ENCODE results near the gene SETD1A.
"Not testable (repeated sequence)": the region's sequence is repeated elsewhere in the genome, so short reads cannot be mapped to it uniquely, and the experiment has no call there.

Gene SETD1A

DNA sequence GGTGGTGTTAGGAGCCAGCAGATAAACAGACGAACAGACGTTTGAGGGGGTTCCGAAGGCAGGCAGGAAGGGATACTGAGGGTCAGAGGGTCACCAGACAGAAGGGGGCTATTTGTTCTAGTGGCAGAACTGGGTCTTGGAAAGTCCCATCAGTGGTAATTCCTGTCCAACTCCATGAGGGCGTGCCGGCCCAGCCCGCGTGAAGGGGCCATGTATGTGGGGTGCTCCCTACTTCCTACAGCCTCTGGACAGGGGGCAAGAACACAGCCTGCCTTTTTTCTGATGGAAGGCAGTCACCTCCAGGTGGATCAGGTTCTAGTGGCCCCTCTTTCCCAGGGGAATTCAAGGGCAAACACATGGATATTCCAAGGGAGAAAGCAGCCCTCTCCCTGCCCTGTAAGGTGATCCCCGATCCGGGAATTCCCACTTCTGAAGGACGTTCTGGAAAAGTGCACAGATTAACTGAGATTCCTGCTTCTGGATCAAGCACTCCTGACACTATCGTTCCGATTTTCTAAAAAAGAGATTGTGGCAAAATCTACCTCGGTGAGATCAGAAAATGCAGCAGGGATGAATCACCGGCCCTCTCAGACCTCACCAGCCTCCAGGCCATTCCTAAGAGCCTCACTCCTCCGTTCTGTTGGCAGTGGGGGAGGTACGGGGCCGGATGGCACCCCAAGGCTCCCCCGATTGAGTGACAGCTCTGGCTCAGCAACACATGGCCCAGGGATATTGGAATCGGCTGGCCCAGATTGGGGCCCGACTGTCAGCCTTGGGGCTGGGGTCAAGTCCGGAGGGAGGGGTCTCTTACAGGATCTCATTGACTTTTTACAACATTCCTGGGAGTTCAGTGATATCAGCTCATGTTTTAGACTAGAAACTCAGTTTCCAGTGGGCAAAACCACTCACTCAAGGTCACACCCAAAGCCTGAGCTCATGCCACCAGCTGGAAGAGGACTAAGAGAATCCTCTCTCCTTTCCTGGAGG, 40.5 kb downstream of the SETD1A start:
- no peak for DNase-seq (ENCODE audit: low read depth in 2 of 2, low spot score in 1 of 2)

DNA sequence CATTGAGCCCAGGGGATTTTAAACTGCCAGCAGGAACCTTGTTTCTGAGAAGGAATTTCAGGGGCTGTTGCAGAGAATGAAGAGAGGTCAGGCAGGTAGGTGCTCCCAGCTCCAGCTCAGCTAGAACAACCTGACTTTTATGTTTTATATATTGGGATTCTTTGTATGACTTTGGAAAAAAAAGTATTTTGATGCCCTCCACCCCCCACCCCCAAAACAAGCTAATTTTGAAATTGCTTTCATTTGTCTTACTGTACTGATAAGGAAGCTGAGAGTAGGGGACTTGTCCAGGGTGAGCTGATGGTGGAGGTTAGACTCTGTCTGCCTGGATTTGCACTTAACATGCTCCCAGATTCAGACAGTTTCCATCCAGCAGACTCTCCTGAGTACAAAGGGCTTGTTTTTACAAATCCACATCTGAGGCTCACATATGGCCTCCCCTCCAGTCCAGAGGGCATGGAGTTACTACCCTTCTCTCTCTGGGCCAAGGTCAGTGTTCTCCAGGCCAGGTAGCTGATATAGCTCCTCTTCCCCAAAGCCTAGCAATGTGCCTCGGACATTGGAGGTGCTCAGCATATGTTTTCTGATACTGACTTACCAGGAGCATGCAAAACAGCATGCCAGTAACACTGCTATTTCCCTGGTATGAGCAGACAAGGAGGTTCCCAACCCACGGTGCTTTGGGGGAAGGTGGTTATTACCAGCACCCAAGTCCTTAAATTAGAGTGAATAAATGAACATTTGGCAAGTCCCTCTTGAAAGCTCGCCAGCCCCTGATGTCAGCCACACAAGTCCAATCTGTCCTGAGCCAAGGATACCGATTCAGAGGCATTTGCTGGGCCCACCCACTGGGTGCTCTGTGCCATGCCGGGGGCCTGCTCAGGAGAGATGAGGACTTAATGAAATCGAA, 41.6 kb downstream of the SETD1A start:
- DNase-seq (ENCODE audit: low read depth in 2 of 2, low spot score in 1 of 2) = no peak

DNA sequence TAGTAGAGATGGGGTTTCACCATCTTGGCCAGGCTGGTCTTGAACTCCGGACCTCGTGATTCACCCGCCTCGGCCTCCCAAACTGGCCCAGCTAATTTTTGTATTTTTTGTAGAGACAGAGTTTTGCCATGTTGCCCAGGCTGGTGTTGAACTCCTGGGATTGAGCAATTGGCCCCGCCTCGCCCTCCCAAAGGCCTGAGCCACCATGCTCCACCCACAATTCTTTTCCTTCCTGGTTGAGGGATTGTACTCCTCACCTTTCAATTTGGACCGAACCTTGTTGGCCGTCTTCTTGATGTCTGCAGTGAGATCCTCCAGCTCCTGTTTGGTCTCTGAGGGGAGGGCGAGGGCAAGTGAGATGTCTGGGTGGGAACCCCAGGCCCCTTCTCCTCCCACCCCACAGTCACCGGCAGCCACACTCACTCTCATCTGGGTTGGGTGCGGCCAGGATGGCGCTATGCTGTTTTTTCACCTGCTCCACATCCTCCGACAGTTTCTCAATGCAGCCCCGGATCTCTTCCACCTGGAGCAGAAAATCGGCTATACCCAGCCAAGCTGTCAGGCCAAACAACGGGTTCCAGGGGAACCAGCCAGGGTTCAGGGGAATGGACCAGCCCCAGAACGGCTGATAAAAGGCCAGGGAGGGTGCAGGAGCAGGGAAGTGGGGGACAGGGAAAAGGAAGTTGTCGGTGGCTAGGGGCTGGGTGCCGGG, 43.3 kb downstream of the SETD1A start:
- DNase-seq (ENCODE audit: low read depth in 2 of 2, low spot score in 1 of 2) = no peak

DNA sequence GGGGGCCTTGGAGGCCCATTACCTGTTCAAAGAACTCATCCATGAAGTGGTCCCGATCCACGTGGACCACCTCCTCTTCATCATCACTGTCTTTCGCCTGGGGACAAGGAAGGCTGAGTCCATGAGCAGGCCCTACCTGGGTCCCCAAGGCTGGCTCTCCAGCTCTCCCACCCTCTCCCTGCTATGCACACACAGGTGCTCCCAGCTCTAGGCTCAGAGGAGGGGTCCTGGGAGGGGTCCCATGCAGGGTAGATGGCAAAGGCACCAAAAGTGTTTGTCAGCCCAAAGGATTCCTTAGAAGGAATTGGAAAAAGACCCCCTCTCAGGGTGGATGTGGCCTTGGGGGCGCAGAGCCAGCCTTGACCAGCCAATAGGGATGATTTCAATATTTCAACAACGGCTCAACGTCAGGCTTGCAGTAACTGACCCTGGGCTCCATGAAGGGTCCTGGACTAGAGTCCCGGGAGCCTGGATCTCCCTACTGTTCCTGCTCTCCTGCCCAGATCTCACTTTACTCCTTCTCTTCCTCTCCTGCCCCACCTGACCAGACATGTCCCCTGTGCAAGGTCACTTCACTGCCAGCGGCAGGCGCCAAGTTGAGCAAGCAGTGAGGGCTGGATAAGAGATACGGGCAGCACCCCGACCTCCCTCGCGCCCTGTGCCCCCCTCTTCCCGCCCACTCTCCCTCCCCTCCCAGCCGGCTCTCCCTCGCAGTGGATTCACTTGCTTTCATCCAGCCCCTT, 44.1 kb downstream of the SETD1A start:
- no peak for DNase-seq (ENCODE audit: low read depth in 2 of 2, low spot score in 1 of 2)

DNA sequence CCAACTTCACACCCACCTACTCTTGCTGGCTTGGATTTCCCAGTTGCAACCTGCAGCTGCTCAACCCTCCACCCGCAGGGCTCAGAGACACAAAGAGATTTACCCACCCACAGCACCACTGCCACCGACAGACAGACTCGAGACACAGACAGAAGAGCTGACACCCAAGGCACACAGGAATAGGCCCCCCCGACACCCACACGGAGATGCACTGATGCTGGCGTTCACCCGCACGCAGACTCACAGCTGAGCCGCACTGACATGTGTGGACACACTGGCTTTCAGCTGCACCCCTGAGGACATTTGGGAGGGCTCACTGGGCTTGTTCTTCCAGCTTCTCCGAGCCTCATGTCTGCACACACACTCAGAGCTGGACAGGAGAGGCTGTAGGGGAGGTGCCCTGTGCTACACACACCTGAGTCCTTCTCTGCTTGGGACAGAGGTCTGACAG, 44.7 kb downstream of the SETD1A start:
- no peak for DNase-seq (ENCODE audit: low read depth in 2 of 2, low spot score in 1 of 2)

DNA sequence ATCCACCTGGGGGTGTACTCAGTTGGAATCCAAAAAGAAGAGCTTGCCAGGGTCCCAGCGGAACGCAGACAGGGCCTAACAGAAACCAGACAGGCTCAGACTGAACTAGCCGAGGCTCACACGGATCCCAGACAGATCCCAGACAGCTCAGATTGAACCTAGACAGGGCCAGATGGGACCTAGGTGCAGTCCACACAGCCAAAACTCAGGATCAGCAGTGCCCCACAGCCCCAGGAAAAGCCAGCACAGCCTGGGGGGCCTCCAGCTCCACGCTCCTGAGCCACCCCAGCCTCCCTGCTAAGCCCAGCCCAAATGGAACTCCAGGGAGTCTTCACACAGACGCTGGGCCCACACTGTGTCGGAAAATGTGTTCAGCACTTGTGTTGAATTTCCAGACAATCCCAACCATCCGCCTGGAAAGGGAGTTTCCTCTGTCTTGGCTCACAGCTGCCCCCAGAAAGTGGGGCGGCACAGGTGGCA, 45.3 kb downstream of the SETD1A start:
- DNase-seq (ENCODE audit: low read depth in 2 of 2, low spot score in 1 of 2) = no peak

DNA sequence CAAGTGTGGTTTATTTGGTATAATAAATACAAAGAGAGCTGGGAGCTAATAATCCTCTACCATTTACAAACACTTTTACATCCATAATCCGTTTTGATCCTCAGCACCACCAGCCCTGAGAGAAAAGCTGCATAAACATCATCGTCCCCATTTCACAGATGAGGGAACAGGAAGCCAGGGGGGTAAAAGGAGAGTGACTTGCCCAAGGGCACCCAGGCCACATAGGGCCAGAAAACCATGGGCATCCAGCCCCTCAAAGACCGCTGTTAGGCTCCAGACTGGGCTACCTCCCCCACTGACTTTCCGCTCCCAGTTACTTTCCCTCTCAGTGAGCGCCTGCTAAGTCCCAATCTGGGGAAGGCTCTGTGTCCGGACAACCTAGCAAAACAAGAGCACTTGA, 46.2 kb downstream of the SETD1A start:
- DNase-seq (ENCODE audit: low read depth in 2 of 2, low spot score in 1 of 2) = no peak

DNA sequence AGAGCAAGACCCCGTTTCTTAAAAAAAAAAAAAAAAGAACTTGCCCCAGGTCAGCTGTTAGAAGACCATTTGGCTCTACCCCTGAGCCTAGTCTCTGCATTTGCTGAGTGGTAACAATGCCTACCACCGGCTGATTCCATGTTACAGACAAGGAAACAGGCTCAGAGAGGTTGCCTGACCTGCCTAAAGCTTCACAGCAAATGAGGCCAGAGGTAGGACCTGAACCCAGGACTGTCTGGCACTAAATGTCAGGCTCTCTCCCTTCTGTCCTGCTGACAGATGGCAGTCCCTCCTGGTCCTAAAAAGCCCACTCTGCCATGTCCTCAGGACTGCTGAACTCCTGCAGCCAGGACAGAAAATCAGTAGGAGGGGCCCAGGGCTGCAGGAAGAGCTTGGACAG, 47.1 kb downstream of the SETD1A start:
- no peak for DNase-seq (ENCODE audit: low read depth in 2 of 2, low spot score in 1 of 2)

DNA sequence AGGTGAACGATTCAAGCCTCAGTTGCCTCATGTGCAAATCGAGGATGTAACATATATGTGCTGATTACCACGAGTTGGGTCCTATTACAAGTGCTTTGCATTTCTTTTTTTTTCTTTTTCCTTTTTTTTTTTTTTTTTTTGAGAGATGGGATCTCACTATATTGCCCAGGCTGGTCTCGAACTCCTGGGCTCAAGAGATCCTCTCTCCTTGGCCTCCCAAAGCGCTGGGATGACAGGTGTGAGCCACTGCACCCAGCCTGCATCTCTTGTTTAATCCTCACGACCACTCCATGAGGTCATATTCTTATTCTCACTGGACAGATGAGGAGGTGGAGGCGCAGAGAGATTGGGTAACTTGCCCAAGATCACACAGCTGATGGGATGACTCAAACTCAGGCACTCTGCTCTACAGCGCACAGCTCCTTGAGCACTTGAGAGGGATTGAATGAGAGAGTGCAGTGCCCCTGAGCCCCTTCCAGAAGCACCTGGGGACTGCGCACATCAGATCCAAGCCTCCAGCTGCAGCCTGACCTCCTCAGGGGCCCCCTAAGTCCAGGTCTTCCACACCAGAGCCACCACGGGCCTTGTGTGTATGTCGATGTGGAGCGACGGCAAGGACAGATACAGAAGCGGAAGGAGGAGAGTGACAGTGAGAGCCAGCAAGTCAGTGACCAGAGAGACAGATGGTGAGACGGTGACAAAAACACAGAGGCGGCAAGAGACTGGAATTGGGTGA, 48.0 kb downstream of the SETD1A start:
- no peak for DNase-seq (ENCODE audit: low read depth in 2 of 2, low spot score in 1 of 2)

DNA sequence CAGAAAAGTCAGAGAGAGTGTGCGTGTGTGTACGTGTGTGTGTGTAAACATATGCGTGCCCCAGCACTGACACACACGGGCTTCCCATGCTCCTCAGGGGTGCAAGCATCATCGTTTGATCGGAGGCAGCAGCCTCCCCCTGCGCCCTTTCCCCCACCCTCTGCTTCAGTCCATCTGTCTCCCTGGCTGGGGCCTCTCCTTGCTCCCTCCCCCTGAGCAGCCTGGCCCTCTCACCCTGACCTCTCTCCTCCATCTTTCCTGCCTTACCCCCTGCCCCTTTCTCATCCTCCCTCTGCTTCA, 48.5 kb downstream of the SETD1A start:
- DNase-seq (ENCODE audit: low read depth in 2 of 2, low spot score in 1 of 2) = no peak

DNA sequence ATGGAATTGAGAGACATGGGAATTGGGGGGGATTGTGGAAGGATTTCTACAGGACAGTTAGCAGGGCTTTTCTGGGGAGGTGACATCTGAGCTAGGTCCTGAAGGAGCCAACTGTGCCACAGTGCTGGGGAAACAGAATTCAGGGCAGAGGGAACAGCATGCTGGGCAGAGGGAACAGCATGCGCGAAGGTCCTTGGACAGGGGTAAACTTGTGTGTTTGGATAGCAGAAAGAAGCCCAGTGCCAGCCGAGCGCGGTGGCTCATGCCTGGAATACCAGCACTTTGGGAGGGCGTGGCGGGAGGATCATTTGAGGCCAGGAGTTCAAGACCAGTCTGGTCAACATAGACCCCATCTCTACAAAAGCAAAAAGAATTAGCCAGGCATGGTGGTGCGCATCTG, 49.0 kb downstream of the SETD1A start:
- DNase-seq (ENCODE audit: low read depth in 2 of 2, low spot score in 1 of 2) = no peak

DNA sequence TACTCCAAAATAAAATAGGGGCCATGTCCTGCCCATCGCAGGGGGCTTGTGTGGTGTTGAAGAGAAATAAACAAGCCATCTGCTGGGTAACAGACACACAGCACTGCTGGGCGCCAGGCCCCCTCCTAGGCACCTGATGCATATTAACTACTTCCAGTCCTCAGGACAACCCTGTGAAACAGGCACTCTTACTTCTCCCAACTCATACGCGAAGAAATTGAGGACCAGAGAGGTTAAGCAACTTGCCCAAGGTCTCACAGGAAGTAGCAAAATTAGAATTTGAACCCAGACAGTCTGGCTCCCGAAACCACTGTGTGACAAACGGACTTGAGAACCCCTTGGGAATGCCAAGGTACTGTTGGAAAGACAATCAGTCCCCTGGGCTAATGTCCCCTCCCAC, 50.1 kb downstream of the SETD1A start:
- DNase-seq (ENCODE audit: low read depth in 2 of 2, low spot score in 1 of 2) = no peak

DNA sequence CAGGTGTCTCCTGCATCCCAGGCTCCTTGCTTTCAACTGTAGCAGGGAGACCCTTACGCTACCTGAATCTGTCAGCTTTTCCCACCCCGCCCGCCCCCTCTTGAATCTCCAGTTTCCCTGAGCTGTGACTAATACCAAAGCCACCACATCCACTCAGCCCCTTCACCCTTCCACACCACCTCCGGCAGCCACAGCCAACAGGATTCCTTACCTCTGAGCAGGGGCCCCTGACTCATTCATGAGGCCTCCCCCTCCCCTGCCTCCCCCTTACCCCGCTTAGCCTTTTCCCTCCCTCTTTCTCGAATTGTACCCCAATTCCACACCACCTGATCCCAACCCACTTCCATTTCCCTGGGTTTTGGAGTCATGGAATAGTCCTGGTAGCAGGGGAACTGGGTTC, 50.6 kb downstream of the SETD1A start:
- DNase-seq (ENCODE audit: low read depth in 2 of 2, low spot score in 1 of 2) = no peak

DNA sequence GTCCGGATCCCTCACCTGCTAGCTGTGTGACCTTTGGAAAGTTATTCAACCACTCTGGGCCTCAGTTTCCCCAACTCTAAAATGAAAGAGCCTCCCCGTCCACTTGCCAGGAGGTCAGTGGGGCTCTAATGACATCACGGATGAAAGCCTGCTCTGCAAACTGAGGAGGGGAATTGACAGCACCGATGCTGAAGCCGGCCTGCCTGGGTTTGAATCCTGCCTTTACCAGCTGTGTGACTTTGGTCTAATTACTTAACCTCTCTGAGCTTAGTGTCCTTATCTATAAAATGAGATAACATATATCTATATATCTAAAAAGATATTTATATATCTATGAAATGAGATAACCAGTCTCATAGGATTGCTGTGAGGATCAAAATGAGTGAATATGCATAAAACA, 51.0 kb downstream of the SETD1A start:
- no peak for DNase-seq (ENCODE audit: low read depth in 2 of 2, low spot score in 1 of 2)

DNA sequence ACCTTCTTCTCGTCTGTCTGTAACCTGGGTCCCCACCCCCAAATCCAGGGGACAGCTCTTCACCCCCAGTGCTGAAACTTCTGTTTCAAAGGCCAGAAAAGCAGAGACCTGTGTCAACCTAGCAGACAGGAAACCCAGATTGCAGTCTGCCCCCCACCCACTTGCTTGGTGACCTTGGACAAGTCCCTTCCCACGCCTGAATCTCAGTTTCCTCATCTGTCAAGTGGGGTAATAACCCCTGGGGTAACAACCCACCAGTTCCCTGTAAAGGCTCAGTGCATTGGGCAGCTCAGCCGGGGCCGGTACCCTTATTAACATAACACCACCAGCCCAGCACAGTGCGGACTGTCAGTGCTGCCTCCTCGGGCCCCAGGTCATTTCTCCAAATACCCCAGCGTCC, 51.6 kb downstream of the SETD1A start:
- DNase-seq (ENCODE audit: low read depth in 2 of 2, low spot score in 1 of 2) = no peak

DNA sequence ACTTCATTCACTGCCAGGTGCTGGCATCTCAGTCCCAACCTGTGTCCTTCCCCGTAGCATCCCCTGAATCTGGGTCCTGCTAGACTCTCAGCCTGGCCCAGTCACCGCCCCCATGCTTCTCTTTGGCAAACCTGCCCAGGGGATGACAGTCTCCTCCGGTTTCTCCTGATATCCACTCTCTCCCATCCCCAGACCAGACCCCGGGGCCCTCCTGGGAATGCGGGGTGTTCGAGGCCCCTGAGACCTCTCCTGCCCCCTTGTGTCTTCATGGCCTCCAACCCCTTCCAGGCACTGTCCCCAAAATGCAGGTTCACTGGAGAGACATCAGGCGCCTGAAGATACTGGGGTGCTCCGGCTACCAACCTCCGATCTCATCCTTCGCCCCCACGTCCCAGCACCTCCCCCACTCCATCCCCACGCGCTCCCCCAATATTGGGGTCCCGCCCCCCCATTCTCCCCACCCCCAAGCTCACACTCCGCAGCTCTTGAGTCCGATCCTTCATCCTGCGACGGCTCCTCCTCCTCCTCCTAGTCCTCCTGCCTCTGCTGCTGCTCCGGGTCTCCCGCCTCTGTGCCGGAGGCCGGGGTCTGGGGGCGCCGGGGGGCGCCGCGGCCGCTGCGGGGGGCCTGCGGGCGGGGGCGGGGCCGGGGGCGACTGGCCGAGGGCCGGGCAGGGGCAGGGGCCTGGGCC, 52.5 kb downstream of the SETD1A start:
- no peak for DNase-seq (ENCODE audit: low read depth in 2 of 2, low spot score in 1 of 2)

DNA sequence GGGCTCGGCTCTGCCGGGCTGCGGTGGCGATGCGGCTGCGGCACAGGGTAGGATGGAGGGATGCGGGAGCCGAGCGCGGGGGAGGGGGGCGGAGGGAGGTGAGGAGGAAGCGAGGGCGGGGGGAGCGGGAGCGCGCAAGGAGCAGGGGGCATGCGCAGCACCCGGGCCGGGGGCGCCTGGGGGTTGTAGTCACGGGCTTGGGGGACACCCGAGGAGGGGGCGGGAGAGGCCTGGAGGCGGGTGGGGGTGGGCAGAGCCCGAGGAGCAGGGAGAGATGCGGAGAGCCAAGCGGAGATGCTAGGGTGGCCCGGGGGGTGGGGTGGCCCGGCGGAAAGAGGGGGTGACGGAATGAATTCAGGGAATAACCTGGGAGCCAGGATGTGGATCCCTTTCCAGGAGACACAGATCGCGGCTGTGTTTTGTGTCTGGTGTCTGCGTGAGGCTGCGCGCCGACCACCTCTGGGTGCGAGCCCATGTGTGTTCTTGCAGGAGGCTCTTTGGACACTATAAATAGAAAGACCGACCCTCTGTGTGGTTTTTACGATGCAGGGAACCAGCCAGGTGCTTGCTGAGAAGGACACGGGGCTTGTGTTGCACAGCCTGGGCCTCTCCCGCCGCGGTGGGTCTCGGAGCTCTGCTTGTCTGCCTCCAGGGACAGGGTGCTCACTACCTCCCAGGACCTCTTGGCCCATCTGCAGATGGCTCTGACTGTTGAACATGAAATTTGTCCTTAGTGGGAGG, 53.2 kb downstream of the SETD1A start, which contains the start of gene STX1B:
TSS of gene STX1B (minus strand) at position 54 of the 741 bp plus-strand sequence. CDS start 242 bp downstream, outside the sequence.
- peak in 1 of 2 donors; percentile 27 for DNase-seq (ENCODE audit: low read depth in 2 of 2, low spot score in 1 of 2)

DNA sequence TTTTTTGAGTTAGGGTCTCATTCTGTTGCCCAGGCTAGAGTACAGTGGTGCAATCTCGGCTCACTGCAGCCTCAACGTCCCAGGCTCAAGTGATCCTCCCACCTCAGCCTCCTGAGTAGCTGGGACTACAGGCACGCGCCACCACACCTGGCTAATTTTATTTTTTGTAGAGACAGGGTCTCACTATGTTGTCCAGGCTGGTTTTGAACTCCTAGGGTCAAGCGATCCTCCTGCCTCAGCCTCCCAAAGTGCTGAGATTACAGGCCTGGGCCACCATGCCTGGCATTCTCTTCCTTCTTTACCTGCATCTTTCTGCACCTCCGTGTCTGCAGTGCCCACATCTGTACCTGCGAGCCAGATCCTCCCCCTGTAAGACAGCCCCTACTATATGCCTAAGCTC, 54.3 kb downstream of the SETD1A start:
- DNase-seq (ENCODE audit: low read depth in 2 of 2, low spot score in 1 of 2) = not testable (repeated sequence)
